Panc1 (cell line): ENCODE results near the gene DOP1A. TPM values are rescaled to one million over a fixed set of nuclear protein-coding genes. Genes with fewer than 3 reads are reported as not detected.

Source experiments
- ATAC-seq: fragments of 200-7000 bp; cut with Tn5 transposase; 2 replicates; pipeline ENCODE4 v1.9.1; 2020; ENCODE audit warnings: mild to moderate bottlenecking, moderate library complexity
- BruUV-seq: library from RNA; stranded (reverse); fragments of 400-500 nt; replicated peaks from 2 replicates; lab custom pipeline; 2021; lab: Mats Ljungman, UMichigan
- CTCF ChIA-PET: fragments of 300-600 bp; sonication (Branson Sonifier 250); formaldehyde crosslinking; loops from one replicate; lab custom pipeline; 2022; ENCODE audit warnings: antibody characterized with exemption; lab: Charles Lee
- POLR2A ChIA-PET: fragments of 300-600 bp; sonication (Branson Sonifier 250); formaldehyde crosslinking; loops from one replicate; lab custom pipeline; 2022; ENCODE audit warnings: antibody characterized with exemption; lab: Charles Lee
- DNase-seq: peaks from one replicate; pipeline ENCODE4 v3.0.0-alpha.2; 2010; ENCODE audit warnings: low read depth, low spot score
- H3K27ac ChIP-seq: 2 replicates; pipeline ENCODE4 v1.5.1; 2011; ENCODE audit warnings: mild to moderate bottlenecking, low read length, inconsistent platforms
- H3K27me3 ChIP-seq: fragments of 200-500 bp; sonication (Bioruptor generic); 2 replicates; pipeline ENCODE4 v1.6.0; 2014; ENCODE audit warnings: low read length, inconsistent platforms; ENCODE audit not compliant: control insufficient read depth, insufficient read depth
- H3K36me3 ChIP-seq: fragments of 200-500 bp; sonication (Bioruptor generic); 2 replicates; pipeline ENCODE4 v1.5.1; 2014; ENCODE audit warnings: inconsistent platforms, mild to moderate bottlenecking, low read length, moderate library complexity; ENCODE audit not compliant: control insufficient read depth, insufficient read depth
- H3K4me1 ChIP-seq: 2 replicates; pipeline ENCODE4 v1.5.1; 2011; ENCODE audit warnings: inconsistent platforms, mild to moderate bottlenecking, low read length, moderate library complexity; ENCODE audit not compliant: control insufficient read depth, insufficient read depth
- H3K4me3 ChIP-seq, 2 experiments: 2 replicates each; pipeline ENCODE4 v1.5.1; 2011 to 2012; ENCODE audit warnings: low read depth in 2 of 2, low read length in 2 of 2, mild to moderate bottlenecking in 2 of 2, inconsistent platforms in 1 of 2, moderate library complexity in 1 of 2
- H3K9me3 ChIP-seq: fragments of 200-500 bp; sonication (Bioruptor generic); 2 replicates; pipeline ENCODE4 v1.5.1; 2014; ENCODE audit warnings: low read depth, mild to moderate bottlenecking, inconsistent platforms, low read length, moderate library complexity; ENCODE audit not compliant: control insufficient read depth, insufficient read depth
- POLR2AphosphoS5 ChIP-seq: IDR thresholded peaks from 2 replicates; pipeline ENCODE4 v1.6.1; 2012; ENCODE audit warnings: mild to moderate bottlenecking, low read depth, low read length, moderate library complexity
- SIN3A ChIP-seq: IDR thresholded peaks from 2 replicates; pipeline ENCODE4 v1.6.1; 2012; ENCODE audit warnings: low read depth, mild to moderate bottlenecking, low read length, moderate library complexity, borderline replicate concordance; ENCODE audit not compliant: insufficient read depth
- TCF7L2 ChIP-seq: IDR thresholded peaks from 2 replicates; pipeline ENCODE4 v1.6.1; 2011; ENCODE audit warnings: mild to moderate bottlenecking, low read depth, low read length, inconsistent platforms
- in situ Hi-C: cut with HindIII; loops from 2 replicates; pipeline ENCODE4 v1.10.0; 2016; ENCODE audit warnings: low sequenced_read_pairs, low pct_unique_long_range_greater_than_20kb
- intact Hi-C: fragments of 100-400 bp; cut with micrococcal nuclease; formaldehyde crosslinking; loops from one replicate; pipeline ENCODE4 v1.10.0; 2022; ENCODE audit not compliant: unreplicated experiment
- total RNA-seq: library from RNA; stranded (reverse); gene quantifications from one replicate; pipeline ENCODE4 v1.2.1, GENCODE V29; 2021; ENCODE audit not compliant: unreplicated experiment
- TF ChIP-seq, protein P1 (sequence below), 2 experiments: IDR thresholded peaks; 2 replicates each; pipeline ENCODE4 v1.6.1; 2011 to 2012; ENCODE audit warnings: low read depth in 2 of 2, control low read depth in 1 of 2, low read length in 1 of 2, mild to moderate bottlenecking in 1 of 2, moderate library complexity in 1 of 2; ENCODE audit not compliant: insufficient read depth in 1 of 2
- TF ChIP-seq, protein P2 (sequence below): fragments of 450-650 bp; IDR thresholded peaks from 2 replicates; pipeline ENCODE4 v1.5.1; 2017; ENCODE audit warnings: mild to moderate bottlenecking

The DOP1A gene
- total RNA-seq, 1 experiment from 2014 or later = 13.4 TPM

DNA sequence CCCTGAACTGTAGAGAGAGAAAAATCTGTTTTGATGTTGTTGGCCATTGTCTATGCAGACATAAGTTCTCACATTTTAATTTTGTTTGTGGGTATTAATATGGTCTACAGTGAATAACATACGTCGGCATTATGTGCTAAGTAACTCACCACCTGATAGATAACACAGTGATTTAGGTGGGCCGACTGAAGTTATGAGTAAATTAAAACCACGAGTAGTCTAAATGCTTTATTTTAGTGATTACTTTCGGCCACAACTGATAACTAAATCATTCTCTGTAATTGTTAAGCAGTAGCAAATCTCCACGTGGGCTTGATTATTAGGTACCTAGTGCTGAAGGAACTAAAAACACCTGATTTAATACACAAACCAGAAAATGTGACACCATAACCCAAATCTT is 1.1 kb downstream of the DOP1A start:
- Histone ChIP-seq H3K4me1 (peaks cover 33% of the 10 kb centered on the region), H3K27me3 (no peaks in the 10 kb centered on the region), H3K4me3 (peak overlapping the region; percentile 78 to 86), H3K9me3 (no peaks in the 10 kb centered on the region), H3K36me3 (no peaks in the 10 kb centered on the region; the same call in 1 of the 2 replicates), H3K27ac (peak overlapping the region; percentile 83)
- in situ Hi-C loops (no loop called here), intact Hi-C loops (loop anchor here (5.0 to 10.0 kb wide), 3 partner anchors 129 to 444 kb away; partner anchors contain the start of gene PRSS35)
- TF ChIP-seq, protein P1, sequence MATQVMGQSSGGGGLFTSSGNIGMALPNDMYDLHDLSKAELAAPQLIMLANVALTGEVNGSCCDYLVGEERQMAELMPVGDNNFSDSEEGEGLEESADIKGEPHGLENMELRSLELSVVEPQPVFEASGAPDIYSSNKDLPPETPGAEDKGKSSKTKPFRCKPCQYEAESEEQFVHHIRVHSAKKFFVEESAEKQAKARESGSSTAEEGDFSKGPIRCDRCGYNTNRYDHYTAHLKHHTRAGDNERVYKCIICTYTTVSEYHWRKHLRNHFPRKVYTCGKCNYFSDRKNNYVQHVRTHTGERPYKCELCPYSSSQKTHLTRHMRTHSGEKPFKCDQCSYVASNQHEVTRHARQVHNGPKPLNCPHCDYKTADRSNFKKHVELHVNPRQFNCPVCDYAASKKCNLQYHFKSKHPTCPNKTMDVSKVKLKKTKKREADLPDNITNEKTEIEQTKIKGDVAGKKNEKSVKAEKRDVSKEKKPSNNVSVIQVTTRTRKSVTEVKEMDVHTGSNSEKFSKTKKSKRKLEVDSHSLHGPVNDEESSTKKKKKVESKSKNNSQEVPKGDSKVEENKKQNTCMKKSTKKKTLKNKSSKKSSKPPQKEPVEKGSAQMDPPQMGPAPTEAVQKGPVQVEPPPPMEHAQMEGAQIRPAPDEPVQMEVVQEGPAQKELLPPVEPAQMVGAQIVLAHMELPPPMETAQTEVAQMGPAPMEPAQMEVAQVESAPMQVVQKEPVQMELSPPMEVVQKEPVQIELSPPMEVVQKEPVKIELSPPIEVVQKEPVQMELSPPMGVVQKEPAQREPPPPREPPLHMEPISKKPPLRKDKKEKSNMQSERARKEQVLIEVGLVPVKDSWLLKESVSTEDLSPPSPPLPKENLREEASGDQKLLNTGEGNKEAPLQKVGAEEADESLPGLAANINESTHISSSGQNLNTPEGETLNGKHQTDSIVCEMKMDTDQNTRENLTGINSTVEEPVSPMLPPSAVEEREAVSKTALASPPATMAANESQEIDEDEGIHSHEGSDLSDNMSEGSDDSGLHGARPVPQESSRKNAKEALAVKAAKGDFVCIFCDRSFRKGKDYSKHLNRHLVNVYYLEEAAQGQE (IDR thresholded peaks at IDR 0.05; ENCODE audit: insufficient read depth in 1 of 2, low read depth in 2 of 2, low read length in 1 of 2) = no peak
- TF ChIP-seq POLR2AphosphoS5 (no peak), SIN3A (no peak), TCF7L2 (no peak)
- TF ChIP-seq, protein P2, sequence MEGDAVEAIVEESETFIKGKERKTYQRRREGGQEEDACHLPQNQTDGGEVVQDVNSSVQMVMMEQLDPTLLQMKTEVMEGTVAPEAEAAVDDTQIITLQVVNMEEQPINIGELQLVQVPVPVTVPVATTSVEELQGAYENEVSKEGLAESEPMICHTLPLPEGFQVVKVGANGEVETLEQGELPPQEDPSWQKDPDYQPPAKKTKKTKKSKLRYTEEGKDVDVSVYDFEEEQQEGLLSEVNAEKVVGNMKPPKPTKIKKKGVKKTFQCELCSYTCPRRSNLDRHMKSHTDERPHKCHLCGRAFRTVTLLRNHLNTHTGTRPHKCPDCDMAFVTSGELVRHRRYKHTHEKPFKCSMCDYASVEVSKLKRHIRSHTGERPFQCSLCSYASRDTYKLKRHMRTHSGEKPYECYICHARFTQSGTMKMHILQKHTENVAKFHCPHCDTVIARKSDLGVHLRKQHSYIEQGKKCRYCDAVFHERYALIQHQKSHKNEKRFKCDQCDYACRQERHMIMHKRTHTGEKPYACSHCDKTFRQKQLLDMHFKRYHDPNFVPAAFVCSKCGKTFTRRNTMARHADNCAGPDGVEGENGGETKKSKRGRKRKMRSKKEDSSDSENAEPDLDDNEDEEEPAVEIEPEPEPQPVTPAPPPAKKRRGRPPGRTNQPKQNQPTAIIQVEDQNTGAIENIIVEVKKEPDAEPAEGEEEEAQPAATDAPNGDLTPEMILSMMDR = no peak
- ATAC-seq (no peak), DNase-seq (no peak)
- ChIA-PET CTCF (interaction anchor here (0.7 to 1.9 kb wide), 3 partner anchors 92 to 444 kb away, joined by 3 to 6 read pairs (median 4); partner anchors contain the start of gene PRSS35), POLR2A (no interaction called here)
- BruUV-seq = TSS peak; percentile 59

DNA sequence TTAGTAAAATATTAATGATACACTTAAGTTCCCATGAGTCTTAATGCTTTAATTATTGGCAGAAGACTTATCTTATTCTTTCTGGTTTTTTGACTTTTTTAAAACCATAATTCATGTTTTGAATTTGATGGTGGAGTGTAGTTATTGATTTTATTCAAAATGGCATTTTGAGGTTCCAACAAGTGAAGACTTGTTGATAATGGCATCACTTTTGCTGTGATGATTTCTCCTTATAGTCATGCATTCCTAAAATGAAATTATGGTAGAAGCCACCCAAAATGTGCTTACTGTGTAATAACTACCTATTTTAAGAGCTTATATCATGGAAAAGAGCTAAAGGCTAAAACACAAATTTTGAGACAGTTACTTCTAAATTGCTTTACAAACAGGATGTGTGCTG is 2.2 kb downstream of the DOP1A start:
- no peaks in the 10 kb centered on the region for H3K27me3 ChIP-seq
- intact Hi-C loops = loop anchor here (5.0 to 10.0 kb wide), 3 partner anchors 128 to 443 kb away; partner anchors contain the start of gene PRSS35
- no peak for ATAC-seq
- in situ Hi-C loops = no loop called here
- no TSS peak for BruUV-seq
- H3K4me3 ChIP-seq = no peak overlapping the region; a peak in 1 of 4 replicates
- ChIA-PET POLR2A (no interaction called here), CTCF (interaction anchor here (0.7 to 0.9 kb wide), 2 partner anchors 146 to 821 kb away, joined by 4 read pairs; no protein-coding TSS in a partner anchor)
- peak overlapping the region; percentile 59; the same call in 1 of the 2 replicates for H3K27ac ChIP-seq
- H3K9me3 ChIP-seq = no peaks in the 10 kb centered on the region
- H3K4me1 ChIP-seq = peaks cover 34% of the 10 kb centered on the region
- TF ChIP-seq TCF7L2 (no peak), SIN3A (no peak), POLR2AphosphoS5 (no peak)
- TF ChIP-seq, protein P1 (IDR thresholded peaks at IDR 0.05; ENCODE audit: insufficient read depth in 1 of 2, low read depth in 2 of 2, low read length in 1 of 2) = no peak
- TF ChIP-seq, protein P2 = no peak
- no peak for DNase-seq
- H3K36me3 ChIP-seq = no peaks in the 10 kb centered on the region; the same call in 1 of the 2 replicates
